Body of pancreas (tissue), 4 donors: ENCODE measurements around the gene REG3G. TPM values are rescaled to one million over a fixed set of nuclear protein-coding genes. Genes with fewer than 3 reads are reported as not detected.

Experiments used
- ATAC-seq: fragments of 150-250 bp; one replicate; pipeline ENCODE4 v1.9.1; 2016
- DNase-seq, 4 donors: peaks; one replicate each; pipeline ENCODE4 v3.0.0-alpha.2; 2019
- H3K27ac ChIP-seq, 4 donors: fragments of 200-600 bp; sonication (generic); 1 replicate in 3 of 4; 2 replicates in 1 of 4; pipeline versions ENCODE4 v1.5.1 to v1.6.1; 2016 to 2019; ENCODE audit warnings: mild to moderate bottlenecking in 1 of 4, mixed read lengths in 1 of 4, moderate library complexity in 1 of 4
- H3K27me3 ChIP-seq, 2 donors: fragments of 200-600 bp; sonication (generic); one replicate each; pipeline ENCODE4 v1.6.0; 2016; ENCODE audit warnings: mild to moderate bottlenecking in 1 of 2
- H3K36me3 ChIP-seq, 2 donors: fragments of 200-600 bp; sonication (generic); replicated peaks in 1 of 2; 2 replicates each; pipeline ENCODE4 v1.5.1; 2016; ENCODE audit warnings: low read depth in 2 of 2; ENCODE audit not compliant: insufficient read depth in 1 of 2
- H3K4me1 ChIP-seq: fragments of 200-600 bp; sonication (generic); one replicate; pipeline ENCODE4 v1.6.0; 2016
- H3K4me3 ChIP-seq, 2 donors: fragments of 200-600 bp; sonication (generic); 1 replicate in 1 of 2; 2 replicates in 1 of 2; pipeline ENCODE4 v1.5.1; 2016 to 2019
- H3K9me3 ChIP-seq, 3 donors: fragments of 200-600 bp; sonication (generic); 1 replicate in 2 of 3; 2 replicates in 1 of 3; pipeline ENCODE4 v1.5.1; 2016
- CTCF ChIP-seq, 7 experiments: fragments of 450-650 bp in 4 of 7; fragments of 200-600 bp in 3 of 7; sonication (generic) in 3 of 7; IDR thresholded peaks; one replicate each; pipeline ENCODE4 v1.5.1; 2016 to 2019; ENCODE audit warnings: antibody characterized with exemption in 7 of 7
- POLR2A ChIP-seq, 3 donors: fragments of 450-650 bp; IDR thresholded peaks; one replicate each; pipeline ENCODE4 v1.6.1; 2016; ENCODE audit warnings: antibody characterized with exemption in 3 of 3, mild to moderate bottlenecking in 2 of 3
- WGBS, 2 donors: methylation state at CpG; one replicate each; pipeline ENCODE4 v1.1.5; 2017; 5-methylcytosine and 5-hydroxymethylcytosine counted together
- intact Hi-C: fragments of 100-400 bp; cut with DNase I; formaldehyde crosslinking; loops from one replicate; pipeline ENCODE4 v1.15.1; 2023
- total RNA-seq, 2 donors: library from RNA; depleted of rRNA; stranded (reverse); fragments of >200 nt; gene quantifications; one replicate each; pipeline ENCODE4 v1.1.0, GENCODE V29; 2016

Gene REG3G
- total RNA-seq, 2 donors from 2014 or later, result 171 to 673 TPM

DNA sequence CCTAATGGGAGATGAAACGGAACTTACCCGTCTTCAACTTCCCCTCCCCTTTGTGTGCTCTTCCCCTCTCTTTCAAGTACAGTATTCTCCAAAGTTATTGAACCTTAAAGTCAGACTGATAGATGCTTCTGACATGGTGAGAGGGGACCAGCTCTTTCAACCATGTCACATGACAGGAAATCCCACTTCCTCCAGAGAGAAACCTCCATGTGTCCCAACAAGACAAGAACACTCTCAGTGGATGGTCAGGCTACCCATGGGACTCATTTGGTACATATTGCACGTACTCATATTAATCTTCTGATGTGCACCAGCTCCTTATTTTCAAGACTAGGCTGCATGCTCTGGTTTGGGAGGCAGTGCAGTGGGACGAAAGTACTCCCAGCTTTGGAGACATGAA, 44.6 kb upstream of the REG3G start:
- Histone ChIP-seq H3K36me3 (no peaks in the 10 kb centered on the region), H3K9me3 (no peaks in the 10 kb centered on the region), H3K4me1 (no peaks in the 10 kb centered on the region), H3K4me3 (no peak overlapping the region), H3K27me3 (no peaks in the 10 kb centered on the region), H3K27ac (no peak overlapping the region)
- no peak for DNase-seq
- no peak for ATAC-seq
- WGBS, 2 donors, result 40 to 53% methylated on average over 4 of the region's 4 CpGs
- intact Hi-C loops, result no loop called here
- TF ChIP-seq POLR2A (IDR thresholded peaks at IDR 0.05), result no peak
- no peak for TF ChIP-seq CTCF (IDR thresholded peaks at IDR 0.05)

DNA sequence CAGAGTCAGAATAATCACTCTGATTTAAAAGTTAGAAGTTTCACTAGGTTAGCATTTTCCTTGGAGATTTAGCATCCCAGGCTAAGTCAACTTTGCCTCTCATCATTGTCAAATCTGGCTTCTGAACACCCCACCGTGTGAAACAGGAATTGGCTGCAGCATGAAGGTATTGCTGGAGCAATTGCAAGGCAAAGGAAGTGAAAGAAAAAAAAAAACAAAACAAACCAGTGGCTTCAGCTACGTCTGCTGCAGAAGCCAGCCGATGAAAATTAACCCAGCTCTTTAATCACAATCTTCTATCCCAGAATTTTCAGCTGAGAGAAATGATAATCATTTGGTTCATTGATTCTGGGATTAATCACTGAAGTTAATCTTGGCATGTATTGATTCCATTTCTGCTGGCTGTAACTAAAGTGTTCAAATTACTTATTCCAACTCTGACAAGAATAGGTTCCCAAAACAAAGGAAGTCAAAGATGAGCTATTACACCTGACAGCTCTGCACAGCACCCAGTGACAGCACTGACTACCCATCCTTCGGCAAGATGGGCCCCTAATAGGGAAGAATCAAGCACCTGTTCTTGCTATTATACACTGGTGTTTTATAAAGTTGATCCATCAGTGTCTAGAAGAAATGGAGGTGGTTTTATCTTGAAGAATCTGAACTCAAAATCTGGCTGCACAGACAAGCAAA, 42.7 kb upstream of the REG3G start:
- TF ChIP-seq CTCF (IDR thresholded peaks at IDR 0.05) (no peak), POLR2A (IDR thresholded peaks at IDR 0.05) (no peak)
- no peaks in the 10 kb centered on the region for H3K27me3 ChIP-seq
- ATAC-seq (no peak), DNase-seq (no peak)
- no peaks in the 10 kb centered on the region for H3K4me1 ChIP-seq
- H3K36me3 ChIP-seq, result no peaks in the 10 kb centered on the region
- H3K4me3 ChIP-seq, result no peak overlapping the region
- H3K9me3 ChIP-seq, result no peaks in the 10 kb centered on the region
- WGBS, 2 donors, result 27 to 29% methylated on average over 4 of the region's 4 CpGs
- no peak overlapping the region for H3K27ac ChIP-seq
- intact Hi-C loops, result no loop called here

DNA sequence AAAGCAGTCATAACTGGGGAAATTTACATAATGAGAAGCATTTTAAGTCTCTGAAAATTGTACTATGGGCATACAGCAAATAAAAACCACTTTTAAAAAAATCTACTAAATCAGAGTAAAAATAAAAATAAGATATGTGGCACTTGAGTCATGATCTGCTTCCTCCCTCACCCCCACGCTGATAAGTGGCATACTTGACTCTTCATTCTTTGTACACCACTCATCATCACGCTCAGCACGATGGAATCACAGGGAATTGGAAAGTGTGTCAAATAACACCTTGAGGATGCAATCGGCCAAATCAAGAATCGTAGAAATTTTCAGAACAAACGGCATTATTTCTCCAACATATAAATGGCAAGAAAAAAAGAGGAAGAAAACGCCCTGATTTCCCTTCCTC, 41.1 kb upstream of the REG3G start:
- DNase-seq (no peak), ATAC-seq (no peak)
- no peaks in the 10 kb centered on the region for H3K9me3 ChIP-seq
- 75 to 80% methylated on average over 7 of the region's 7 CpGs for WGBS, 2 donors
- intact Hi-C loops, result no loop called here
- H3K27ac ChIP-seq, result no peak overlapping the region
- no peaks in the 10 kb centered on the region for H3K4me1 ChIP-seq
- no peak overlapping the region for H3K4me3 ChIP-seq
- H3K36me3 ChIP-seq, result no peaks in the 10 kb centered on the region
- no peak for TF ChIP-seq CTCF (IDR thresholded peaks at IDR 0.05)
- no peak for TF ChIP-seq POLR2A (IDR thresholded peaks at IDR 0.05)
- no peaks in the 10 kb centered on the region for H3K27me3 ChIP-seq

DNA sequence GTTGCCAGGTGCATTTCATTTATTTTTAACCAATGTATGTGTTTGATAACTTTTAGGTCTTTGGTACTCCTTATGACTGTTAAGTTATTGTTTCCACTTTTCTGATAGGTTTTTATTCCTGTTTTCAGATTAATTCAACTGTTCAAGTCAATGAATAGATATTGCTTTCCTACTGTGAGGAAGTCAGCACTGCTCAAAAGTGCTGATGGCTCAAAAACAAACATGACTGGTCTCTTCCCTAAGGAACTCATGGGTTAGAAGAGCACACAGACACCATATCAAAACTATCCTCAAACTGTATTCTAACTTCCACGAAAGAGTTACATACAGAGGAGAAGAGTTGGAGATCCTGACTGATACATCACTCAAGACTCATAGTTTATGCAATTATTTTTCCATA, 39.9 kb upstream of the REG3G start:
- no peak overlapping the region for H3K4me3 ChIP-seq
- no peak for DNase-seq
- H3K27me3 ChIP-seq, result no peaks in the 10 kb centered on the region
- no peak for TF ChIP-seq POLR2A (IDR thresholded peaks at IDR 0.05)
- no peak for TF ChIP-seq CTCF (IDR thresholded peaks at IDR 0.05)
- intact Hi-C loops, result no loop called here
- WGBS, 2 donors, result 55 to 67% methylated on average over 1 of the region's 1 CpG
- no peak overlapping the region for H3K27ac ChIP-seq
- ATAC-seq, result no peak
- no peaks in the 10 kb centered on the region for H3K36me3 ChIP-seq
- no peaks in the 10 kb centered on the region for H3K9me3 ChIP-seq
- H3K4me1 ChIP-seq, result no peaks in the 10 kb centered on the region

DNA sequence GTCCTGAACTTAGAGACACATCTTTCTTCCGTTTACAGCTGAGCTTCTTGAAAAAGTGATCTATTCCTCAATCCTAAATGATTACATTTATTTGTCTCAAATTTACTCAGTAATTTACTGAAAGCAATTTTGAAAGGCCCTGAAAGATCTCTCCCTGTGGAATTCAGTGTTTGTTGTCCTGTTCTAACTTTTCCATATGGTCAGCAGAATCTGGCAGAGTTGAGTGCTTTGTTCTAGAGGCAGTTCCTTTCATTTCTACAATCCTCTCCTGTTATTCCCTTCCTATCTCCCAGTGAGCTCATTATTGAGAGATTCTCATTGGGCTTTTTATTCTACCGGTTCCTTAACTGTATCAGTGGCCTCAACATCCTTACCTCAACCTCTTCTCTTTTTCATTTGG, 36.5 kb upstream of the REG3G start:
- 81 to 86% methylated on average over 2 of the region's 2 CpGs for WGBS, 2 donors

More for the DNA sequence above, 36.5 kb upstream of the REG3G start:
- no peaks in the 10 kb centered on the region for H3K36me3 ChIP-seq
- no peak for ATAC-seq
- TF ChIP-seq POLR2A (IDR thresholded peaks at IDR 0.05) (no peak), CTCF (IDR thresholded peaks at IDR 0.05) (no peak)
- no peaks in the 10 kb centered on the region for H3K27me3 ChIP-seq
- no peak overlapping the region for H3K4me3 ChIP-seq
- DNase-seq, result no peak
- H3K27ac ChIP-seq, result no peak overlapping the region
- no peaks in the 10 kb centered on the region for H3K9me3 ChIP-seq
- peaks cover 16% of the 10 kb centered on the region for H3K4me1 ChIP-seq
- intact Hi-C loops, result no loop called here
